Measurements from ENCODE around the gene DEXI.

DNA sequence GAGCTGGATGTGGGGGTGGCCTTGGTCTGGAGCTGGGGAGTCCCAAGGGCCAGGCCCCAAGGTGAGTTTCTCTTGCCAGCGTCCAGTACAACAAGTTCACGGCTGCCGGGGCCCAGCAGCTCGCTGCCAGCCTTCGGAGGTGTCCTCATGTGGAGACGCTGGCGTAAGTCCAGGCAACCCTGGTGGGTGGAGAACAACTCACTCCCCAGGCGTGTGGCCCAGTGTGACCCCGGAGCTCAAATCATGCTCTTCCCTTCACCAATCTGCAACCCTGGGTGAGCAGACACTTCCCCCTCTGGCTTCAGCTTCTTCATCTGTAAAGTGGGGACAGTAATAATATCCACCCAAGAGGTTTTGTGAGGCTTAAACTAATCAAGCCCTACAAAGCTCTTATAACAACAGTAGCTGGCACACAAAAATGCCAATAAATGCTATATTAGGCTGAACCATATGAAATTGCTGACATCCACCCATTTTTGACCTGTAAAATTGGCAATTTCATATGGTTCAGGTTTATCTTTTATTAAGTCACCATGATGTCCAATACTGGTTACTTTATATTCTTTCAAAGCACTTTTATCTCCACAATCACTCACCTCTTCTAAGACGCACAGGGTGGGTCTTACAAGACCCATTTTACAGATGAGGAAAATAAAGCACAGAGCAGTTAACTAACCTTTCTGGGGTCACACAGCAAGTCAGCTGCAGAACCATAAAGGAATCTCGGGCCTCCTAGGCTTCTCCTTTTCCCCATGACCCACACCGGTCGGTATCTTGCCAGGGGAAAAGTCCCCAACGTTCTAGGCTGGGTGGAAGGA is 19.7 kb downstream of the DEXI start:
- TF ChIP-seq, protein P1, sequence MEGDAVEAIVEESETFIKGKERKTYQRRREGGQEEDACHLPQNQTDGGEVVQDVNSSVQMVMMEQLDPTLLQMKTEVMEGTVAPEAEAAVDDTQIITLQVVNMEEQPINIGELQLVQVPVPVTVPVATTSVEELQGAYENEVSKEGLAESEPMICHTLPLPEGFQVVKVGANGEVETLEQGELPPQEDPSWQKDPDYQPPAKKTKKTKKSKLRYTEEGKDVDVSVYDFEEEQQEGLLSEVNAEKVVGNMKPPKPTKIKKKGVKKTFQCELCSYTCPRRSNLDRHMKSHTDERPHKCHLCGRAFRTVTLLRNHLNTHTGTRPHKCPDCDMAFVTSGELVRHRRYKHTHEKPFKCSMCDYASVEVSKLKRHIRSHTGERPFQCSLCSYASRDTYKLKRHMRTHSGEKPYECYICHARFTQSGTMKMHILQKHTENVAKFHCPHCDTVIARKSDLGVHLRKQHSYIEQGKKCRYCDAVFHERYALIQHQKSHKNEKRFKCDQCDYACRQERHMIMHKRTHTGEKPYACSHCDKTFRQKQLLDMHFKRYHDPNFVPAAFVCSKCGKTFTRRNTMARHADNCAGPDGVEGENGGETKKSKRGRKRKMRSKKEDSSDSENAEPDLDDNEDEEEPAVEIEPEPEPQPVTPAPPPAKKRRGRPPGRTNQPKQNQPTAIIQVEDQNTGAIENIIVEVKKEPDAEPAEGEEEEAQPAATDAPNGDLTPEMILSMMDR (IDR thresholded peaks at IDR 0.05; ENCODE audit: poor library complexity, severe bottlenecking): no peak
- TF ChIP-seq POLR2AphosphoS5 (IDR thresholded peaks at IDR 0.05): no peak

All from neural cell (in vitro differentiated cells).